SH-SY5Y (cell line): Measurements from ENCODE around the gene ATG7.

Experiments
- GATA2 ChIP-seq: IDR thresholded peaks from 2 replicates; pipeline ENCODE4 v1.6.1; 2011; ENCODE audit warnings: mild to moderate bottlenecking, low read depth, low read length
- GATA3 ChIP-seq: IDR thresholded peaks from 2 replicates; pipeline ENCODE4 v1.6.1; 2011; ENCODE audit warnings: low read depth, mild to moderate bottlenecking, low read length, moderate library complexity

GRCh38 chr3:11401434-11401833 is 129.2 kb downstream of the ATG7 start:
- no peak for TF ChIP-seq GATA2
- no peak for TF ChIP-seq GATA3
